HPDE6-E6E7 (cell line): Measurements from ENCODE around the gene PIK3CG.
"Not testable (repeated sequence)": the region's sequence is repeated elsewhere in the genome, so short reads cannot be mapped to it uniquely, and the experiment has no call there.

Experiments
- DNase-seq: peaks from one replicate; pipeline ENCODE4 v3.0.0; 2011; ENCODE audit warnings: missing footprints; ENCODE audit errors: extremely low spot score

The PIK3CG gene

DNA sequence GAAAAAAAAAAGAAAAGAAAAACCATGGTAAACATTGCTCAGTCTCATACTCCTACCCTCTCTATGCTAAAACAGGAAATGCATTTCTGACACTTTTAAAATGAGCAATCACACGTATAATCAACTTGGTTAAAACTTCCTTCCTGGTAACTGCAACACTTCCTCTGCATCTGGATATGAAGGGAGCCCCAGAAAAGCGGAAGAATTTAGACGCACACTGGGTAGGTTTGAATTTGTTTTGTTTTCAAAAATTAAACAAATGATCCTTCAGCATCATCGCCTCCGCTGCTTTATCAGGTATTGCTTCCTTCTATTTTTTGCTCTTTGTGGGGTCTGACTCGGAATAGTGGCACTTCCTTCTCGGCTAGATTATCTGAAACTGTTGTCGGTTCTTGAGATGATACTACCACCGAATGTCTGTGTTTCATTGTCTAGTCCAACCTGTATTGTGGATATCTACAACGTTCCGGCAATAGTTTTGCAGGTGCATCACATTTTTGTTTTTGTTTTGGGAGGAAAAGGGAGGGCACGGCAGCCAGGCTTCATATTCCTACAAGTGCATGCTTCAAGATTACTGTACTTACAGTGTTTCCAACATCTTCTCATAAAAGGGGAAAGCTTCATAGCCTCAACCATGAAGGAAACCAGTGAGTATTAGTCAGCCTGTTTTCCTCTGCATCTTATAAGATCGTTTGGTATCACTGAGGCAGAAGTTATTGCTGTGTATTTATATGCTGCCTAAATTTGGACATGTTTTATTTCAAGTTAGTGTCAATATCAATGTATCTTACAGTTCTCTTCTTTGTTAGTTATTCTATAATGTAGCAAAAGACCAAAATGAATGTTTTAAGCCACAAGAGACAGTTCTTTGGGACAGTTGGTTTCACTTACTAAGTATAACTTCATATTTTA is at the start of gene PIK3CG:
Gene PIK3CG, plus strand, starts transcription at position 153 of the 912 bp plus-strand sequence. CDS start 2,280 bp downstream, outside the sequence.
- no peak for DNase-seq

DNA sequence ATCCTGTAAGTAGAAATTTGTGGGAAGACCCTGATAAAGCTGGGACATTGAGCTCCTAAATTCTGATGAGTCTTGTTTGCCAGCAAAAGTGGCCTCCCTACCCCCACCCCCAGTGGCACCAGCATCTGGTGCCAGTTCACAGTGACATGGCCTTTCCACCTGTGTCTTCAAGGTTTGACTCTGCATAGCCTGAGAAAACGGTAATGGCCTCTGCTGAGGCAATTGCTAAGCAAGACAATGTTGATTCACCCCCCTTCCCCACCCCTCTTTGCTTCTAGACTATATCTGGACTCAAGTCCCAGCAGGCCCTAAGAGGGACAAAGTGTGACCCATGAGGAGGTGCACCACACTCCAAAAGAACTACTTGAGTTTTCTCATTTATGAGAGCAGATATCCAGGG is 48.0 kb upstream of the PIK3CG start:
- DNase-seq = no peak

DNA sequence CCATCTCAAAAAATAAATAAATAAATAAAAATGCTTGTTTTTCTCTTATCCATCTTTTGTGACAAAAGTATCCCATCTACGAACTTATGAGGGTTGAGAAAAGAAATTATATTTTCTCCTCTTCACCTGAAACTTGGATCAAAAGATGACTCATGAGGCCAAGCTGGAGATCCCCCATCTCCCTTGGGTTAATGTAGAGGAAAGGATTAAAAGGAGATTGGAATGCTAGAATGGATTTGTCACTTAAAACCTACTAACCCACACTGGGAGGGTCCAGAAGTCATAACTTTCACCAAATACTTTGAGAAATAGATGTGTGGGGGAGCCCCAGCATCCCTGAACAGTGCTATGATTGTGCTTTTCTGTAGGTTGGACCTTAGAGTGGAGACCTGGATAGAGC is 46.3 kb upstream of the PIK3CG start:
- no peak for DNase-seq

DNA sequence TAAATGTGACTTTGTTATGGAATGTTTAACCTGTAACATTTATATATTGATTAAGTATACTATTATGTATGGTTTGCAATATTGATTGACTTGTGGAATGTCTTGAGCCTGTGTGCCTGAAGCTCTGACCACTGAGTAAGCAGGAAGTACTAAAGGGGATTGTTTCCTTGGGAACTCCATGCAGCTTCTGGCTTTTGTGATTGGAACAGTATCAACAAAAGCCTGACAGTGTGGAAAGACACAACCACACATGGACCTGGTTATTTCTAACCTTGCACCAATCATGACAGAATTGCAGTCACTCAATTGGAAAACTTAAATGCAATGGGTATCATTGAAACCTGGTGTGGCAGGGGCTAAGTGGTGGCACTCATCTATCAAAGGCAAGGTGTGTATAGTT is 45.5 kb upstream of the PIK3CG start:
- no peak for DNase-seq

DNA sequence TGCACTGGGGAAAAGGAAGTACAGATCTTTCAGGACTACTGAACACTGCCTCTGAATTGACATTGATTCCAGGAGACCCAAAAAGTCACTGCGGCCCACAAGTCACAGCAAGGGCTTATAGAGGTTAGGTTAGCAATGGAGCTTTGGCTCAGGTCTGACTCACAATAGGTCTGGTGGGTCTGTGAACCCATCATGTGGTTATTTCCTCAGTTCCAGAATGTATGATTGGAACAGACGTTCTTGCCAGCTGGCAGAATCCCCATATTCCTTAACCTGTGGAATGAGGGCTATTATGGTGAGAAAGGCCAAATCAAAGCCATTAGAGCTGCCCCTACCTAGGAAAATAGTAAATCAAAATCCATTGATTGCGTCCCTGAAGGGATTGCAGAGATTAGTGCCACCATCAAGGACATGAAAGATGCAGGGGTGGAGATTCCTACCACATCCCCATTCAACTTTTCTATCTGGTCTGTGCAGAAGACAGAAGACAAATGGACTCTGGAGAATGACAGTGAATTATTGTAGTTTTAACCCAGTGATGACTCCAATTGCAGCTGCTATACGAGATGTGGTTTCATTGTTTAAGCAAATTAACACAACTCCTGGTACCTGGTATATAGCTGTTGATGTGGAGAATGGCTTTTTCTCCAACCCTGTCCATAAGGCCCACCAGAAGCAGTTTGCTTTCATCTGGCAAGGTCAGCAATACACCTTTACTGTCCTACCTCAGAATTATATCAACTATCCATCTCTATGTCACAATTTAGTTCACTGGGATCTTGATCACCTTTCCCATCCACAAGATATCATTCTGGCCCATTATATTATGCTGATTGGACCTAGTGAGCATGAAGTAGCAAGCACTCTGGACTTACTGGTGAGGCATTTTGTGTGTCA is 44.5 kb upstream of the PIK3CG start:
- DNase-seq = no peak

DNA sequence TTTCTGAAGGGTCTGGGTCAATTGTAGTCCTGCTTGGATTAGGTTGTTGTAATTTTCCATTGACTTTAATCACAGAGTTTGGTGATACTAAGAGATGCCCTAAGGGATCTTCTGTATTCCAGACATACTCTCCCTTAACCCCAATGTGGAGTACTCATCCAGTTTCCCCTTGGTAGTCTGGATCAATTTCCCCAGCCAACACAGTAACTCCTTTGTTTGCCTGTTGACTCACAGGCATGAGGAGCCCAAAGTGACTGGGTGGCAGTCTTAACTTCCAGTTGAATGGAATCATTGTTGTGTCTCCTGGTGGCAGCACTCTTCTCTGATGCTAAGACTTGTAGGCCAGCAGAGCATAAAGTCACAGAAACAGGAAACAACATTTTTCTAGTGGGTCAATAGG is 41.5 kb upstream of the PIK3CG start:
- no peak for DNase-seq

DNA sequence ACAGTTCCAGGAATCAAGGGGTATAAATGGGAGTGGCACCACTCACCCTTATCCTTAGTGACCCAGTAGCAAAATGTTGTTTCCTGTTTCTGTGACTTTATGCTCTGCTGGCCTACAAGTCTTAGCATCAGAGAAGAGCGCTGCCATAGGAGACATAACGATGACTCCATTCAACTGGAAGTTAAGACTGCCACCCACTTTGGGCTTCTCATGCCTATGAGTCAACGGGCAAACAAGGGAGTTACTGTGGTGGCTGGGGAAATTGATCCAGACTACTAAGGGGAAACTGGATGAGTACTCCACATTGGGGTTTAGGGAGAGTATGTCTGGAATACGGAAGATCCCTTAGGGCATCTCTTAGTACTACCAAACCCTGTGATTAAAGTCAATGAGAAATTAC is 40.6 kb upstream of the PIK3CG start:
- DNase-seq = no peak

DNA sequence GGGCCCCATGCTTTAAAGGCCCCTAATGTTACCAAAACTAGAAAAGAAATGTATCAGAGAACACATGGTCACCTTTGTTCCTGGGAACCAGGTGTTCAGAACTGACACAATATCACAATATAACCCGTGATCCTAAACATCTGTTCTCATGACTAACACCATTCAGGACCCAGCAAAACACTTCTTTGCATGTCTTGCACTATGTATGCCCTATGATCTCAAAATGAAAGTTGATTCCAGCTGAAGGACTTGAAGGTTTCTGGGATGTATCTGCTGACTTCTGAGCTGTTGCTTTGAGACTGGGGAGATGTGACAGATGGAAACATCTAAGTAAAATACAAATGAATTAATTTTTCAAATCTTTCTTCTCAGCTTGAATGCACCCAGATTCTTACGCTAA is 37.5 kb upstream of the PIK3CG start:
- DNase-seq = no peak

DNA sequence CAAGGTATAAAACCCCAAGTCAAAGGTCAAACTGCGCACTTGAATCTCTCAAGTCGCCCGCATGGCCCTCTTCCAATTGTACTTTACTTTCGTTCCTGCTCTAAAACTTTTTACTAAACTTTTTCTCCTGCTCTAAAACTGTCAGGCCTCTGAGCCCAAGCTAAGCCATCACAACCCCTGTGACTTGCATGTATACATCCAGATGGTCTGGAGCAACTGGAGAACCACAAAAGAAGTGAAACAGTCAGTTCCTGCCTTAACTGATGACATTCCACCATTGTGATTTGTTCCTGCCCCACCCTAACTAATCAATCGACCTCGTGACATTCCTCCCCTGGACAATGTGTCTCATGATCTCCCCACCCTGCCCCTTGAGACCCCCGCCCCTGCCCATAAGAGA is 35.6 kb upstream of the PIK3CG start:
- no peak for DNase-seq

DNA sequence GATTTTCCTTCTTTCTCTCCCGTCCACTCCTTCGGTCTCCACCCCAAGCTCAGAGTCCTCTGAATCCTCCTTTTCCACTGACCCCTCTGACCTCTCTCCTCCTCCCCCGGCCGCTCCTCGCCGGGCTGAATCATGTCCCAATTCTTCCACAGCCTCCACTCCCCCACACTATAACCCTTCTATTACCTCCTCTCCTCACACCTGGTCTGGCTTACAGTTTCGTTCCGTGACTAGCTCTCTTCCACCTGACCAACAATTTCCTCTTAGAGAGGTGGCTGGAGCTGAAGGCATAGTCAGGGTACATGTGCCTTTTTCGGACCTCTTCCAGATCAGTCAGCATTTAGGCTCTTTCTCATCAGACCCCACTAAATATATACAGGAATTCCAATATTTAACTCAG is 34.2 kb upstream of the PIK3CG start:
- not testable (repeated sequence) for DNase-seq

- no peak for DNase-seq
Observed at GRCh38 chr7:106836816-106837215, 28.3 kb upstream of the PIK3CG start.

GRCh38 chr7:106839511-106839910 is 25.6 kb upstream of the PIK3CG start:
- no peak for DNase-seq

- no peak for DNase-seq
Observed at GRCh38 chr7:106840342-106840741, 24.7 kb upstream of the PIK3CG start.

GRCh38 chr7:106841896-106842390 is 23.1 kb upstream of the PIK3CG start:
- no peak for DNase-seq

- no peak for DNase-seq
Observed at GRCh38 chr7:106844279-106844997, 20.6 kb upstream of the PIK3CG start.

DNA sequence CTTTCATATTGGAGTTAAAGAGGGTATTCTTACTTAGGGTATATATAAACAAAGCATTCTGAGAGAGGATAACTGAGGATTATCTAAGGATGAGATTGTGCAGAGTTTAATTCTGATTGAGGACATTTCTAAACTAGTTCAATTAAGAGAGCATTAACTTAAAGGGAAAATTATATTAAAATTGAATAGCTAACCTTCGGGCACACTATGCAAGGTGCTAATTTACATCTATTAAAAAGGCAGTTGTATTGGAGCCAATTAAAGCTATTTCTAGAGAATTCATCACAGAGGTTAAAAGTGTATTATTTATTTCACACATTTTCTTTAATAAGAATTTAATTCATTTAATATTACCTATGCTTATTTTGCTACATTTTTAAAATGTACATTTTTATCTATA is 17.0 kb upstream of the PIK3CG start:
- no peak for DNase-seq

DNA sequence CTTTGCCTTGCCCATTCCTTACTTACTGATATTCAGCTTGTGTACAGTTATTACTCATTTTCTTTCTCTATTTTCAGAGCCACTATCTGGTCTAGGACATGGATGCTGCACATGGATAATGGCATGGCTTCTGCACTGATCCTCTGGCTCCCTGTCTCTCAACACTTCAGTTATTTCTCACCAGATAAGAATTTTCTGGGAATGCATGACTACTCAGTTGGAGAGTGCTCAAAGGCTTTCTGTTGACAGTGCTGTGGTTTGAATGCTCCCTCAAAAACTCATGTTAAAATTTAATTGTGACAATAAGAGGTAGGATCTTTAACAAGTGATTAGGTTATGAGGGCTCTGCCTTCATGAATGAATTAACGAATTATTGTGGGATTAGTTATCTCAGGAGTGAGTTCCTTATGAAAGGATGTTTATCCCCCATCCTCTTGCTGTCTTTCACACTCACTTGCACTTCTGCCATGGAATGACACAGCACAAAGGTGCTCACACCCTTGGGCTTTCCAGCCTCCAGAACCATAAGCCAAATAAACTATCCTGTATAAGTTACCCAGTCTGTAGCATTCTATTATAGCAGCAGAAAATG is 16.1 kb upstream of the PIK3CG start:
- DNase-seq = no peak

GRCh38 chr7:106851632-106852031 is 13.4 kb upstream of the PIK3CG start:
- not testable (repeated sequence) for DNase-seq

GRCh38 chr7:106853250-106853908 is 11.7 kb upstream of the PIK3CG start:
- no peak for DNase-seq

GRCh38 chr7:106855540-106856132 is 9.4 kb upstream of the PIK3CG start:
- DNase-seq = no peak
